Measurements from ENCODE around the gene PCCA. TPM values are rescaled to one million over a fixed set of nuclear protein-coding genes. Genes with fewer than 3 reads are reported as not detected.
A peak's percentile ranks its signal among the peaks of the same experiment; 100 is the strongest.

PCCA gene
- total and polyA plus RNA-seq, 2 donors (not counting 3 experiments of a cell fraction or from before 2014, with no cell fraction given): 5.7 to 20.2 TPM

- BruUV-seq (replicated peaks): TSS peak; percentile 50
- Histone ChIP-seq H3K4me1 (ENCODE audit: control insufficient read depth, extremely low read depth, insufficient read depth, low read length) (peaks cover 8% of the 10 kb centered on the region), H3K27ac (ENCODE audit: insufficient read depth, low read depth, low read length) (peak overlapping the region; percentile 18), H3K9me3 (replicated peaks; ENCODE audit: control insufficient read depth, insufficient read depth, low read length) (no peaks in the 10 kb centered on the region), H3K9ac (replicated peaks; ENCODE audit: extremely low read depth, insufficient read depth, low read length) (peak overlapping the region; percentile 79), H3K9me1 (replicated peaks; ENCODE audit: control insufficient read depth, extremely low read depth, insufficient read depth, low read length) (no peaks in the 10 kb centered on the region), H3K36me3 (ENCODE audit: control insufficient read depth in 2 of 2, extremely low read depth in 1 of 2, insufficient read depth in 2 of 2, low read length in 2 of 2) (no peaks in the 10 kb centered on the region), H4K20me1 (replicated peaks; ENCODE audit: control insufficient read depth, extremely low read depth, insufficient read depth, low read length) (no peaks in the 10 kb centered on the region), H3K27me3 (ENCODE audit: control insufficient read depth in 2 of 2, insufficient read depth in 2 of 2, low read length in 2 of 2) (no peaks in the 10 kb centered on the region), H3K4me3 (replicated peaks in 1 of 3; ENCODE audit: insufficient read depth in 1 of 3, low read depth in 1 of 3, low read length in 3 of 3) (peak overlapping the region; percentile 56 to 82 (median 82)), H3K4me2 (ENCODE audit: insufficient read depth, low read length) (peak overlapping the region; percentile 87), H2AFZ (ENCODE audit: low read depth, low read length) (peak overlapping the region; percentile 99), H3K79me2 (ENCODE audit: control insufficient read depth, insufficient read depth, low read length) (peaks cover 14% of the 10 kb centered on the region)
- ChIA-PET POLR2A (interaction anchor here (0.5 kb wide), 1 partner anchor 50 kb away, joined by 8 read pairs; no protein-coding TSS in a partner anchor), CTCF (interaction anchor here (0.6 to 2.4 kb wide), 6 partner anchors 11 to 485 kb away, joined by 3 to 16 read pairs (median 6); no protein-coding TSS in a partner anchor)
- TF ChIP-seq MAX (IDR thresholded peaks at IDR 0.05; ENCODE audit: insufficient read depth, insufficient read length) (no peak), EZH2 (IDR thresholded peaks at IDR 0.05; ENCODE audit: borderline replicate concordance, low read depth, low read length, severe bottlenecking) (no peak), JUN (IDR thresholded peaks at IDR 0.05; ENCODE audit: borderline replicate concordance, insufficient read depth, insufficient read length, low read depth) (no peak), MYC (IDR thresholded peaks at IDR 0.05; ENCODE audit: low read depth, low read length) (no peak), POLR2A (IDR thresholded peaks at IDR 0.05; ENCODE audit: low read depth, low read length) (no peak), POLR2AphosphoS5 (IDR thresholded peaks at IDR 0.05; ENCODE audit: insufficient read depth, low read depth, low read length) (no peak), FOS (IDR thresholded peaks at IDR 0.05; ENCODE audit: borderline replicate concordance, insufficient read depth, low read length) (no peak), GATA2 (IDR thresholded peaks at IDR 0.05; ENCODE audit: insufficient read depth, insufficient read length, low read depth, low read length) (no peak)
- TF ChIP-seq, protein P1, sequence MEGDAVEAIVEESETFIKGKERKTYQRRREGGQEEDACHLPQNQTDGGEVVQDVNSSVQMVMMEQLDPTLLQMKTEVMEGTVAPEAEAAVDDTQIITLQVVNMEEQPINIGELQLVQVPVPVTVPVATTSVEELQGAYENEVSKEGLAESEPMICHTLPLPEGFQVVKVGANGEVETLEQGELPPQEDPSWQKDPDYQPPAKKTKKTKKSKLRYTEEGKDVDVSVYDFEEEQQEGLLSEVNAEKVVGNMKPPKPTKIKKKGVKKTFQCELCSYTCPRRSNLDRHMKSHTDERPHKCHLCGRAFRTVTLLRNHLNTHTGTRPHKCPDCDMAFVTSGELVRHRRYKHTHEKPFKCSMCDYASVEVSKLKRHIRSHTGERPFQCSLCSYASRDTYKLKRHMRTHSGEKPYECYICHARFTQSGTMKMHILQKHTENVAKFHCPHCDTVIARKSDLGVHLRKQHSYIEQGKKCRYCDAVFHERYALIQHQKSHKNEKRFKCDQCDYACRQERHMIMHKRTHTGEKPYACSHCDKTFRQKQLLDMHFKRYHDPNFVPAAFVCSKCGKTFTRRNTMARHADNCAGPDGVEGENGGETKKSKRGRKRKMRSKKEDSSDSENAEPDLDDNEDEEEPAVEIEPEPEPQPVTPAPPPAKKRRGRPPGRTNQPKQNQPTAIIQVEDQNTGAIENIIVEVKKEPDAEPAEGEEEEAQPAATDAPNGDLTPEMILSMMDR (IDR thresholded peaks at IDR 0.05; ENCODE audit: extremely low read depth in 1 of 2, insufficient read depth in 1 of 2, low read depth in 1 of 2, low read length in 2 of 2): no peak
- dilution Hi-C loops (cut with MboI; ENCODE audit: extremely low pct_ligation_motif_present, low sequenced_read_pairs): no loop called here
- intact Hi-C loops (cut with micrococcal nuclease): loop anchor here (2.0 kb wide), 4 partner anchors 121 to 427 kb away; no protein-coding TSS in a partner anchor
- FAIRE-seq (no peak), DNase-seq (ENCODE audit: low read depth, low spot score) (no peak)
These were observed 635 bp upstream of the PCCA start for GRCh38 chr13:100088273-100088643.
